ENCODE data around the gene BACH2.

The BACH2 gene

DNA sequence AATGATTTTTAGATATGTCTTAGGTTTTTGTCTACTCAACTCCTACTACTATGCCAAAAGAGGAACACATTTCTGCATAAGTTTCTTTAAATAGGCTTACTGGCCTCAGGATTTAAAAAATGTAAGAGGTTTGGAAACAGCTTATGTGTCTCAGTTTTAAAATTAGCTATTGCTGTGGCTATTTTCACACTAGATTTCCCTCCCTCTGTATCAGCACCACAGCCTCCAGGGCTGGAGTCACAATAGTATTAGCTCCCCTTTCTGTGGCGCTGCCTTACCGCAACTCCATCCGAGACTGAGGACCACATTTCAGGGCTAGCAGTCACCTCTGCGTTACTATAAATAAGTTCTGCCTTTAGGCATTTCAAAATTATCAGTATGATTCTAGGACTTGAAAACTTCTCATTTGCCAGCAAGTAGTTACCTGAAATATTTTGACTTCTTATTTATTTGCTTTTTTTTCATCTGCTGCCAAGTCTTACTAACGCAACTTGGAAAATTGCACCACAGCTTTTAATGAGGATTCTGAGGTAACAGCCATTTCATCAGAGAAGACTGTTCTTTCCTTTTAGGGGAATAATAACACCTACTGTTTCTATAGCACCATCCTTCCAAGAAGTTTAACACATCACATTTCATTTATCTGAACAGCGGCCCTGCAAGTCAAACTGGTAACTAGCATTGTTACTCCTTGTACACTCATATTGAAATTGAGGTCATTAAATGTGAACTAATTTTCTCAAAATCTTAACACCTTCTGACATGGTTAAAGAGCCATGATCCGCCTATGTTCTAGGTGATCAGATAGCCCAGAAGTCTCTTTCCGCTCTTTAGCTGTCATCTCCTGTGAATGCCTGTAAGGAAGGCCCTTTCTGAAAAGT, 296.5 kb downstream of the BACH2 start:
- no peak for TF ChIP-seq CTCF (IDR thresholded peaks at IDR 0.05; ENCODE audit: low read depth, low read length, missing control alignments)
- H3K4me3 ChIP-seq (ENCODE audit: low read depth, low read length), result no peak overlapping the region
- no peak for DNase-seq (ENCODE audit: low read depth)

DNA sequence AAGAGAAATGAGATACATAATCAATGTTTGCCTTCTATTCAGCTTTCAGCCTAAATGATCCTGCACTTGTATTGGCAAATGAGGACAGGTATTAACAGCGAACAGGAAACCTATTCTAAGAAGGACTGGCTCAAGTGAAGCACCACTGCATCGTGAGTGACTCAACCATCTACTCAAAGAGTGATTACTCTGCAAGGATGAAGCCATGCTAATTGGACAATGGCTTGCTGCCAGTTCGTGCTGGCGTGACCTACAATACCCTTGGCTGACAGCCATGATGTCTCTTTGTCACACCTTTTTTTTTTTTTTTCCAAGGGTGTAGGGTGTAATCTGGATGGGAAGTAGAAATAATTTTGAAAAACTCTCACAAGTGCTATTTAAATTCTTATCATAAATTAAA, 297.5 kb downstream of the BACH2 start:
- no peak overlapping the region for H3K4me3 ChIP-seq (ENCODE audit: low read depth, low read length)
- TF ChIP-seq CTCF (IDR thresholded peaks at IDR 0.05; ENCODE audit: low read depth, low read length, missing control alignments), result no peak
- no peak for DNase-seq (ENCODE audit: low read depth)

GRCh38 chr6:89997456-89998445, 298.9 kb downstream of the BACH2 start:
- TF ChIP-seq CTCF (IDR thresholded peaks at IDR 0.05; ENCODE audit: low read depth, low read length, missing control alignments), result no peak
- H3K4me3 ChIP-seq (ENCODE audit: low read depth, low read length), result no peak overlapping the region
- DNase-seq (ENCODE audit: low read depth), result no peak

- no peak overlapping the region for H3K4me3 ChIP-seq (ENCODE audit: low read depth, low read length)
- no peak for DNase-seq (ENCODE audit: low read depth)
- no peak for TF ChIP-seq CTCF (IDR thresholded peaks at IDR 0.05; ENCODE audit: low read depth, low read length, missing control alignments)
Measured at GRCh38 chr6:89993411-89993810, 303.2 kb downstream of the BACH2 start.

GRCh38 chr6:89992818-89993217, 303.8 kb downstream of the BACH2 start:
- no peak for TF ChIP-seq CTCF (IDR thresholded peaks at IDR 0.05; ENCODE audit: low read depth, low read length, missing control alignments)
- no peak overlapping the region for H3K4me3 ChIP-seq (ENCODE audit: low read depth, low read length)
- no peak for DNase-seq (ENCODE audit: low read depth)

DNA sequence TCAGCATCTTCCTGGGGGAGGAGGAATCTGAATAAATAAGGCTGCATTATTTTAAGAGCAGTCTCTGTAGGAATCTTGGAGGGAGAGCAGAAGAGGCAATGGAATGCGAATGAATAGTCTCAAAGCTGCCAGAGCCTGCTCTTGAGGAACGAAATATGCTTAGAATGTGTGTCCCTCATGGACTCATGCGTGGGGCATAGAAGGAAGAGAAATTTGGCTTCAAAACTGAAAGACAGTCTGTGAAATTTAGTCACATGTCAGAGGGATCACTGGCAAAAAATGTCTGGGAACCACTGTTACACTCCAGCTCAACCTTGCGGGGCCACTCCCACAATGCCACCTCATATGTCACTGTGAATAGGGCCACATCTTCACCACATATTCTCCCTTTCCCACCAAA, 306.9 kb downstream of the BACH2 start:
- DNase-seq (ENCODE audit: low read depth), result no peak
- TF ChIP-seq CTCF (IDR thresholded peaks at IDR 0.05; ENCODE audit: low read depth, low read length, missing control alignments), result no peak
- H3K4me3 ChIP-seq (ENCODE audit: low read depth, low read length), result no peak overlapping the region
